HG02938 (cell line): ENCODE data around the gene ZNF335.
A peak's percentile ranks its signal among the peaks of the same experiment; 100 is the strongest.
"Not testable (repeated sequence)": the region's sequence is repeated elsewhere in the genome, so short reads cannot be mapped to it uniquely, and the experiment has no call there.

Source experiments
- ATAC-seq: cut with Tn5 transposase; IDR thresholded peaks from one replicate; pipeline ENCODE4 v1.9.1; 2021; ENCODE audit warnings: mild to moderate bottlenecking, moderate library complexity; ENCODE audit not compliant: unreplicated experiment

Gene ZNF335

DNA sequence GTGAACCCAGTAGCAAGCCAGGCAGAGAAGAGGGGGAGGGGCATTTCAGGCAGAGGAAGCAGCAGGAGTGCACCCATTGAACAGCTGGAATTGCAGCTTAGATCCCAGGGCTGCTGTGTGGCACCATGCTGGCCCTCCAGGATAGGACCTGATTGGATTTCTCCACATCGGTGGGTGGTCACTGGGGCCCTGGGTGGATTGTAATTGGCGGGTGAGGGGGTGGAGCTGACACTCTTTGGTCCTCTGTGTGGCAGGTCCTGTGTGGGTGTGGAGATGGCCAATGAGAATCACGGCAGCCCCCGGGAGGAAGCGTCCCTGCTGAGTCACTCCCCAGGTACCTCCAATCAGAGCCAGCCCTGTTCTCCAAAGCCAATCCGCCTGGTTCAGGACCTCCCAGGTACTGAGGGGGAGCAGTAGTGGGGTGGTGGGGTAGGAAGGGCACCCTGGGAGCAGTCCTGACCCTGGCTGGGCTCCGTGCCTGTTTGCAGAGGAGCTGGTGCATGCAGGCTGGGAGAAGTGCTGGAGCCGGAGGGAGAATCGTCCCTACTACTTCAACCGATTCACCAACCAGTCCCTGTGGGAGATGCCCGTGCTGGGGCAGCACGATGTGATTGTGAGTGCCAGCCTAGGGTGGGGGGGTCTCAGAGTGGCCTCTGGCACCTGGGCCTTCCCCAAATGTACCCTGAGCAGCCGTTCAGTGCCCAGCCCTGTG, 33.1 kb downstream of the ZNF335 start:
- no peak for ATAC-seq

DNA sequence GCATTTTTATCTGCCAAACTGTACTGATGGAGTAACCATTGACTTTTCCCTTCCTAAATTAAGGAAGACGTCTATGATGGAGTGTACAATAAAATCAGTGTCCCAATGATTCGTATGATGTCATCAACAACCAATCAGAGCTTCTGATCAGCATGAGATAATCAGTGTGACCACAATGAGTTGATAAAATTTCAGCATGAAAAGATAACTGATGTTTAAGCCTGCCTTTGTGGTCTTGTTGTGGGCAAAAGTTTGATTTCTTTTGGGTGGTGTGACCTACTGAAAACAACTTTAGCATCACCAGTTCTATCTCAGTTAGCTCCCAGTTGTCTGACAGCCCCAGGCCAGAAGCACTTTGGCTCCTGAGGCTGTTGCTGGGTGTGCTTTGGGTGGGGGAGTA, 34.2 kb downstream of the ZNF335 start:
- no peak for ATAC-seq

DNA sequence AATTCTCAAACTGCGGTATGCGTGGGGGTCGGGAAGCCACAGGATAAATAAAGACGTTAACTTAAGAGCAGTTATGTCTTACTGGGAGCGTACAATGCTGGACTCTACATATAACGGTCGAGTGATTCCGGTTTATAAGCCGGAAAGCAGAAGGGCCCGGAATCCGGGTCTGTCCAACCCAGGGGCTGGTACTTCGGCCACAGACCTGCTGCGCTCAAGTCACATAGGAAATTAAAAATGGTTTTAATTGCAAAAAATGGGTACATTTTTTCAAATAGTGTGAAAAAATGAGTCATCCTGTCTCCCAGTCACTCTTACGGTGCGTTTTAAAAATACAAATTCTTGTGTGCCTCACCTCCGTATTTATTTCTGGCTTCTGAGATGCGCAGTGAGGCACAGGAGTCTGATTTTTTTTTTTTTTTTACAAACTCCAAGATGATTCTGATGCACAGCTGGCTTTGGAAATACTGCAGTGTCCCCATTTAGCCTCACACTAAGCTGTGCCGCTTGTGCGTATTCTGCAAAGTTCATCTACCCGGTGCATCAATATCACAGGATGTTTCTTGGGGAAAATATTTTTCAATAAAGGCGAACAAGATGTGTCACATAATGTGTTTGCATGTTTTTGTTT, 36.5 kb downstream of the ZNF335 start:
- ATAC-seq = peak; percentile 14

DNA sequence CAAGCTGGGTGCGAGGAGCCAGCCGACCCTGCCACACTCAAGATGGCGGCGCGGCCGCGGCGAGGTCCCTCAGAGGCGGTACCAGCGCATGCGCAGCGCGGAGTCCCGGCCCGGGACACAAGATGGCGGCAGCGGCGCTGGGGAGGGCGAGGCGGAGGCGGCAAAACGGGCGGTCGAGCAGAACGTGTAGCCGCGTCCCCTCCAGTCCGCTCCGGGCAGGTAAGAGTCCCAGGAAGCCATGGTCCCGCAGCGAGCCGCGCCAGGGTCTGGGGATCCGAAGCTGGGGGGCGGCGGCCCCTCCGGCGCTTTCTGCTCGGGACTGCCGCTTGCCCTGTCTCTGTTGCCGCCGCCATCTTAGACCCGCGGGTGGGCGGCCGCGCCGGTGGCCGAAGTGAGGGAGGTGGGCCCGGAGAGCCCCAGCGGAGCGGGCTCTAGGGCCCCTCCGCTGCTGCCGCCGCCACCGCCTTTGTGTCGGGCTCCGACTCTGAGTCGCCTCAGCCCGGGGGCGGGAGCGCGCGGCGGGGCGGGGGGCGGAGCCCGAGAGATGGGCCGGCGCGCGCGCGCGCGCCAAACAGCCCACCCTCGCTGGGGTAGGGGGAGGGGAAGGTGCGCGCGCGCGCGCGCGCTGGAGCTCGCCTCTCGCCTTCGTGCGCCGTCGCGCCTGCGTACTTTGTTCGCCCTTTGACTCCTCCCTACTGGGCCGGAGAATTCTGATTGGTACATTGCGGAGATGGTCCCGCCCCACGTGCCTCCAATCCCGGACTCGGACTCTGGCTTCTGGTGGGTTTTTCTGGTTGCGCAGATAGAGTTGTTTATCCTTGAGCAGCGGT, 37.2 kb downstream of the ZNF335 start, which contains the start of gene PCIF1:
Gene PCIF1, plus strand, starts transcription at position 98 of the 830 bp plus-strand sequence. CDS start 4,317 bp downstream, outside the sequence.
- peak; percentile 73 for ATAC-seq

DNA sequence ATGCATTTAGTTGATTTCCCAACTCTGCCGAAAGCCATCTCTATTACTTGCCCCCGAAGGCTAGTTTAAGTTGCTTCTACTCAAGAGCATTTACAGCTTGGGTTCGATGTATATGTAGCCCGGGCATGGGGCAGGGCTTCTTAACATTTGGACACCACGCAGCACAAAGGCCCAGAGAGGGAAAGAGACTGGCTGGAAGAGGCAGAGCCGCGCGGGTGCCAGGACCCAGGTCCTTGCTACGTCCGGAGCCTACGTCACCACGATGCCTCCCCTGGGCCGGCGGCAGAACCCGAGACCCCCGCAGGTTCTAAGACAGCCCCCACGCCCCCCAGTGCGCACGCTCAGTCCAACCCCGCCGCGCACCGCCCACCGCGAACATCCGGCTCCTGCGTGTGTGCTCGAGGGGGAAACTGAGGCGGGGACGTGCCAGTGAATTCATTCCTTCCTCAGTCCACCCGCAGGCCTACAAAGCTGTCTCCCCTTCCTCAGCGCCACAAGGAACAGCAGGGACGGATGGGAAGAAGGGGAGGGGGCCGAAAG, 37.9 kb downstream of the ZNF335 start:
- peak; percentile 20 for ATAC-seq

DNA sequence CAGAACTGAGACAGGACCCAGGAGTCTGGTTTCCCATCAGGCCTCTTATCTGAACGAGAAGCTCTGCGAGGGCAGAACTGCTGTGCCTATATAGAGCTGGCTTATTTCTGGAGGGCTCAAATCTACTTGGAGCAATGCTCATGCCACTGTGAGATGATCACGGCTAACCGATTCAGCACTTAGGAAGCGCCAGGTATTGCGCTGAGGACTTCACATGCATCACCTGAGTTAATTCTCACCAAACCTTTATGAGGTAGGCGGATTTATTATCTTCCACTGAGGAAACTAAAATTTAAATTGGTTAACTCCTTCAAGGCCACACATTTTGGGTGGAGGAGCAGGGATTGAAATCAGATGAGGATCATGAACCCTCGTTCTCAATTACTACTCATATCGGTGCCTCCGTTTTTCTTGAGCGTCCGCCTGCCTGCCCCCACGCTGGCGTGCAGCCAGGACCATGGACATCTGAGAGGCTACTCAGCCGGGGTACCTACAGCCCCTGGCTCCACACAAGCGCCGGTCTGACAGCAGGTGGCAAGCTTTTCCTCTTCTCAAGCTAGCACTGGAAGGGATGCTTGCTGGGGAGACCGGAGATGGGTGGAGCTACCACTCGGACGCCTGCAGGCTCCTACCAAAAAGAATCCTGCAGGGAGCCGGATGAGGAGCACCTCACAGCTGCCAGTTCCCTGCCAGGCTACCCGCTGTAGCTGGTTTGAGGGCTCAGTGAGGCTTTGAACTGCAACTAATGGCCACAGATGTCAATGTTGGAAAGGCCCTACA, 38.5 kb downstream of the ZNF335 start:
- ATAC-seq = no peak

DNA sequence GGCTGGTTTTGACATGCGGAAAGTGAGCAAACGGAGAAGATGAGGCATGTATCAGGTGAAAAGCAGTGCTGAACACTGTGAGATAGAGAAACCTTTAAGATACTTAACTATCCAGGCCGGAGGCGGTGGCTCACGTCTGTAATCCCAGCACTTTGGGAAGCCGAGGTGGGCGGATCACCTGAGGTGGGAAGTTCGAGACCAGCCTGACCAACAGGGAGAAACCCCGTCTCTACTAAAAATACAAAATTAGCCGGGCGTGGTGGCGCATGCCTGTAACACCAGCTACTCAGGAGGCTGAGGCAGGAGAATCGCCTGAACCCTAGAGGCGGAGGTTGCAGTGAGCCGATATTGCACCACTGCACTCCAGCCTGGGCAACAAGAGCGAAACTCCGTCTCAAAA, 40.3 kb downstream of the ZNF335 start:
- ATAC-seq = not testable (repeated sequence)

DNA sequence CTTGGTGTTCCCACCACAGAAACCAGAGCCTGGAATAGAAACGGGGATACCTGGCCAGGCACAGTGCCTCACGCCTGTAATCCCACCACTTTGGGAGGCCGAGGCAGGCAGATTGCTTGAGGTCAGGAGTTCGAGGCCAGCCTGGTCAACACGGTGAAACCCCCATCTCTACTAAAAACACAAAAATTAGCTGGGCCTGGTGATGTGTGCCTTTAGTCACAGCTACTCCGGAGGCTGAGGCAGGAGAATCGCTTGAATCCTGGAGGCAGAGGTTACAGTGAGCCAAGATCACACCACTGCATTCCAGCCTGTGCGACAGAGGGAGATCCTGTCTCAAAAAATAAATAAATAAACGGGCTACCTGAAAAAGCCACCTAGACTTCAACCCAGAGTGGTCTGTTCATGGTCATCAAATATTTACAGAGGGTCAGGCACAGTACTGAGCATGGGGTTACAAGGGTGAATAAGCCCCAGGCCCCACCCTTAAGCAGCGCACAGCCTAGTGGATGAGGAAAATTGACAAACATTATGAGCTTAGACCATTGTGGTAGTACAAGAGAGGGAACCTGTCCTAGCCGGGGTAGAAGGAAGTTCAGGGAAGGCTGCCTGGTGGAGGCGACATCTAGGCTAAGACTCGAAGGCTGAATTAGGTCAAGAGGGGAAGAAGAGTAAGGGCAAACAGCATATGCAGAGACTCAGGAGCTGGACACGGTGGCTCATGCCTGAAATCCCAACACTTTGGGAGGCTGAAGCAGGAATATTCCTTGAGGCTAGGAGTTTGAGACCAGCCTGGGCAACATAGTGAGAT, 44.7 kb downstream of the ZNF335 start:
- no peak for ATAC-seq

DNA sequence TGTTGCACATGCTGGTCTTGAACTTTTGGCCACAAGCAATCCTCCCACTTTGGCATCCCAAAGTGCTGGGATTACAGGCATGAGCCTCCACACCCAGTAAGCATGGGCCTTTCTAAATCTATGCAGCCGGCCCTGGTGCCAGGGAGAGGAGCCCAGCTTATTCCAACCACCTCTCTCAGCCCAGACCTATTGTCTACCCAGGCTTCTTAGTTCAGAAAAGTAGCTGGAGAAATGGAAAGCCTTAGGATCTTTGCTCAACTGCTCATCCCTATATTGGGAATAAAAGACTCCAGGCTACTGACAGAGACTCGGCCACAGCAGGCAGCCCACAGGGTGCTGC, 45.3 kb downstream of the ZNF335 start:
- ATAC-seq = no peak

DNA sequence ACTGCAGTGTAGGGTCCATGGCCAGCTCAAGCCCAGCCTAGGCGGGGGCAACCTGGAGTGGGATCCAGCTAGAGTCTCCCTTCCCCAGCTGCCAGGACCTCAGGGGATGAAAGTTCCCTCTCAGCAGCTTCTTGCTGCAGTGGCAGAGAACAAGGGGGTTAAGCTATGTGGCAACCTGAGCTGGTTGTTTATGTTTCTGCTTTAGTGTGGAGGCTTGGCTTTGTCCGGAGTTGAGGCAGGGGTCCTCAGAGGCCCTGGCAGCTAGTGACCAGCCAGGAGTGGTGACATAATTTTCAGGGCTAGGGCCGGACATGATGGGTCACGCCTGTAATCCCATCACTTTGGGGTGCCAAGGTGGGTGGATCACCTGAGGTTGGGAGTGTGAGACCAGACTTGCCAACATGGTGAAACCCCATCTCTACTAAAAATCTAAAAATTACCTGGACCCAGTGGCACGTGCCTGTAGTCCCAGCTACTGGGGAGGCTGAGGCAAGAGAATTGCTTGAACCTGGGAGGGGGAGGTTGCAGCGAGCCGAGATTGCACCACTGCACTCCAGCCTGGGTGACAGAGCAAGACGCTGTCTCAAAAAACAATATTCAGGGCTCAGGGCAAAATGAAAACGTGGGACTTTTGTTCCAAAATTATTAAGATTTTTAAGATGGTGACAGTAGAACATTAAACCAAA, 46.0 kb downstream of the ZNF335 start:
- ATAC-seq = no peak

DNA sequence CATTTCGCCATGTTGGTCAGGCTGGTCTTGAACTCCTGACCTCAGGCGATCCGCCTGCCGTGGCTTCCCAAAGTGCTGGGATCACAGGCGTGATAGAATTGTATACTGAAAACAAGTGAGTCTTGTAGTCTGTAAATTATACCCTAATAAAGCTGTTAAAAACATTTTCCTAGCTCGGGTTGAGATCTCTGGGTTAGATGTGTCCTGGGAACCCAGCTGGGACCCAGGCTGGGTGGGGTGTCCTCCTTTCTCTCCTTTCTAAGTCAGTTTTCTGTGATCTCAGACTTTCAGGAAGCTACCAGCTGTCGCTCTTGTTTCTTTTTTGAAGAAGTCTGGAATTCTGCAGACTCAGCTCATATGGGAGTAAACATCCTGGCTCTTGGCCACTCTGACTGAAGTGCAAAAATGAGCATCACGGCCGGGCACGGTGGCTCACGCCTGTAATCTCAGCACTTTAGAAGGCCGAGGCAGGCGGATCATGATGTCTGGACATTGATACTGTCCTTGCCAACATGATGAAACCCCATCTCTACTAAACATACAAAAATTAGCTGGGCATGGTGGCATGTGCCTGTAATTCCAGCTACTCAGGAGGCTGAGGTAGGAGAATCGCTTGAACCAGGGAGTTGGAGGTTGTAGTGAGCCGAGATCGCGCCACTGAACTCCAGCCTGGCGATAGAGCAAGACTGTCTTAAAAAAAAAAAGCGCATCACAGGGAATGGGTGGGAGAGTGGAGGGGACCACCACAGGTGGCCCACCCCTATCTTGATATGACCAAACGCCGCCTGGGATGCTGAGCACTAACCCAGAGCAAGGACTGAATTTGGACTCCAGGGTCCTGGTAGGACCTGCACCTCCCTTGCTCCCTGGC, 47.4 kb downstream of the ZNF335 start:
- no peak for ATAC-seq

DNA sequence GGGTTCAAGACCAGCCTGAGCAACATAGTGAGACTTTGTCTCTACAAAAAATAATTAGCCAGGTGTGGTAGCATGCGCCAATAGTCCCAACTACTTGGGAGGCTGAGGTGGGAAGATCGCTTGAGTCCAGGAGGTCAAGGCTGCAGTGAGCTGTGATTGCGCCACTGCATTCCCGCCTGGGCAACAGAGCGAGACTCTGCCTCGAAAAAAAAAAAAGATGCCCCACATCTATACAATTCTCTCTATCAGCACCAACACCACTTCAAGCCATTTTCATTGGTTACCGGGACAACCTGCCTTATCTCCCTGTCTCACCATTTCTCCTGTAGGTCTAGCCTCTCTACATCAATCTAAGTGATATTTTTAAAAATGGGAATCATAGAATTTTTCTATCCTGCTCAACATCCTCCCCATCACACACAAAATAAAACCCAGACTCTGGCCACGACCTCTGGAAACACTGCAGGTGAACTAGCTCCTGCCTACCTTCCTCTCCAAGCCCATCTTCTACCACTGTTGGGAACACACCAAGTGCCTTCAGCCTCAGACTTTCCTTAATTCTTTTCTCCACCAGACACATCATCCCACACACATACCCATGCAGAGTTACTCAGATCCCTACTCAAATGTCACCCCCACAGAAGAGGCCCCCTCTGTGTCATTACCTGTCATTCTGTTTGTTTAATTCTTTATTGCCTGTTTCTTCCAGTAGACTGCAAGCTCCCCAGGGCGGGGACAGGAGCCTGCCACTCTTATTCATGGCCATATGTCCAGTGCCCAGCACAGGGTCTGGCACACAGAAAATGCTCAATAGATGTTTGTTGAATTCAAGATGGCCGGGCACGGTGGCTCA, 50.4 kb downstream of the ZNF335 start:
- no peak for ATAC-seq

DNA sequence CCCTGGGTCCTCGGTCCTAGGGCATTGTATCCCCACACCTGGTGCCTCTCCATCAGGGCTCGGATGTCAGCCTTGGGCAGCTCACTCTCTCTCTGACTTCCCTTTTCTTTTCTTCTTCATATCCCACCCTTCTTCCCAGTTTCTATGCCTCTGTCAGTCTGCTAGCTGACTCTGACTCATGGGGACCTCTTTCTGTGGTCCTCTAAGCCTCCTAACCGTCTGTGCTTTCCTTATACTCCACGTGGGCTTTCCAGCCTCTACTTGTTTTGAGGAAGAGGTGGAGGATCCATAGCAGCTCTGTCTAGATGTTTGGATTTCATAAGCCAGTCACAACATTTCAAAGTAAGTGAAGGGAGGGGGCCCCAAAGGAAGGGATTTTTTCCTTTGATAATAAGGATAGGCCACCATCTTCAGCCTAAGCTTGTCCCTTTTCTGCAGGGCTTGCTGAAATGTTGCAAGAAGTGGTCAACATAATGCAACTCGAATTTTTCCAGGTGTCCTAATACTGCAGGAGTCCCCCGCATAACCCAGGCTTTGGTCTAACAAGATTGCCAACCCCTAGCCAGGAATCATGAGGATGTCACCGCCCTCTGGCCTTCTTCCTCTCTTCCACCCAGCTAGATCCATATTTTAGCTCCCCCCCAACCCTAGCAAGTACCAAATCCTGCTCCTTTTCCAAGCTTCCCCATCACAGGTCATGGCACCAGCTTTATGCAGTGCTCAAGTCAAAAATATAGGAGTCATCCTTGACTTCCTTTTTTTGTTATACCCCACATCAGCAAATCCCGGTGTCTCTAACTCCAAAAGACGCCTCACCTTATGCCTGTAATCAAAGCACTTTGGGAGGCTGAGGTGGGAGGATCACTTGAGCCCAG, 51.3 kb downstream of the ZNF335 start:
- no peak for ATAC-seq

DNA sequence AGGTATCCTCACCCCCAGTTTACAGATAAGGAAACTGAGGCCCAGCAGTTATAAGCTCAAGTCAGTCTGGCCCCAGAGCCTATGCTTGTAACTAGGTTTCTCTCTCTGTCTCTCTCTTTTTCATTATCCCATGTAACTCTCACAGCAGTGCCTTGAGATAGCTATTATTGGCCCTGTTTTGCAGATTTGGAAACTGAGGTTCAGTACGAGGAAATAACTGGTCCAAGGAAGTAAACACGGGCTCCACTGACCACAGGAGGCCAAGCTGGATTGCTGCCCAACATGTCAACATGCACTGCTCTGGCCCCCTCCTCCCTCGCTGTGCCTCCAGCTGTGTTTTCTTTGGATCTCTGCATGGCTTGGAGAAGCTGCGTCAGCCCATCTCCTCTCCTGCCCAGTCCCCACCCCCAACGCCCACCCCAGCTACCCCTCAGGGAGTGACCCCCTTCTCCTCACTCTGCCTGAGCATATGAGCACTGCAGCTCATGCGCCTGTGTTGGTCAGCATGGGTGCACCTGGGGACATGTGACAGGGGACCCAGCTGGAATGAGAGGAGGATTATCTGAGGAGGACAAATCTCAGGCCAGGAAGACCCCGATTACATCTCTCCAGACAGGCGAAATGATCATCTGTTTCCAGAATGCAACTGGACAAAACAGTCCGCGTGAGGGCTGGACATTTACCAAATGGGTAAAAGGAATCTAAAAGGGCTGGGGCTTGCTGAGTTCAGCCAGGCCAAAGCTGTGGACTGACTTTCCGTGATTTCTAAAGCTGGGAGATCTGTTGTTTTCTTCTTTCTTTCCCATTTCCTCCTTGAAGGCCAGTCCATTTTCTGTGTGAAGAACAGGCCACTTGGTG, 52.2 kb downstream of the ZNF335 start:
- no peak for ATAC-seq

DNA sequence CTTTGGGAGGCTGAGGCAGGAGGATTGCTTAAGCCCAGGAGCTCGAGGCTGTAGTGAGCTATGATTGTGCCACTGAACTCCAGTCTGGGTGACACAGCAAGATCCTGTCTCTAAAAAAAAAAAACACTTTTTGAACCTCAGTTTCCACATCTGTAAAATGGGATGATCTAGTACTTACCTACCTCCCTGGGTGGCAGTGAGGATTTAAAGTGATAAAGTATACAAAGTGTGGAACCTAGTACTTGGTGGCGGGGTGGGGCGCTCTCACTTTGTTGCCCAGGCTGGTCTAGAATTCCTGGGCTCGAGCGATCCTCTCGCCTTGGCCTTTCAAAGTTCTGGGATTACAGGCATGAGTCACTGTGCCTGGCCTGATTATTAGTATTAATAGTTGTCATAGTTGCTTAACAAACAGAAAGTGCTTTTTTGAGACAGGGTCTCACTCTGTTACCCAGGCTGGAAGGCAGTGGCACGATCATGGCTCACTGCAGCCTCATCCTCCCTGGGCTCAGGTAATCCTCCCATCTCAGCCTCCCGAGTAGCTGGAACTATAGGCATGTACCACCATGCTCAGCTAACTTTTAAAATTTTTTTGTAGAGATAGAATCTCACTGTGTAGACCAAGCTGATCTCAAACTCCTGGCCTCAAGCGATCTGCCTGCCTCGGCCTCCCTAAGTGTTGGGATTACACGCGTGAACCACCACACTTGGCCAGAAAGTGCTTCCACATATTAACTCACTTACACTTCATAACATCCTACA, 53.0 kb downstream of the ZNF335 start:
- no peak for ATAC-seq
